ENCODE results near the gene ZNF516.

DNA sequence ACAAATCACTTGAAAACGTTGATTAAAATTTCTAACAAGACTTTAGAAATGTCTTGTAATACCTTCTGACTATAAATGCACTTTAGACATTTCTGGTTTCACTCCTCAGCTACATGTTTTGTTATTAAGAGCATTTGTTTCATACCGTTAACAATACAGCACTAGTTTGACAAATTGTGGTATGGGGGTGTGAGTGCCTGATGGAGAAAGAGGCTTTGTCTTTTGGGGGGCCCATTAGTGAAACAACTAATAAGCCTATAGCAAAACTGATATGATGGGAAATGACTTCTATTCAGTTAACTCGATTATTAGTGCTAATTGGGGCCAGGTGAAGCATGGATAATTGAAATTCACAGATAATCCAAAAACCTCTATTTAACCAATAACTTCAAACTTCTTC is 30.9 kb upstream of the ZNF516 start:
- no peak for TF ChIP-seq POLR2AphosphoS5 (IDR thresholded peaks at IDR 0.05; ENCODE audit: low read depth, low read length)
- TF ChIP-seq, protein P1, sequence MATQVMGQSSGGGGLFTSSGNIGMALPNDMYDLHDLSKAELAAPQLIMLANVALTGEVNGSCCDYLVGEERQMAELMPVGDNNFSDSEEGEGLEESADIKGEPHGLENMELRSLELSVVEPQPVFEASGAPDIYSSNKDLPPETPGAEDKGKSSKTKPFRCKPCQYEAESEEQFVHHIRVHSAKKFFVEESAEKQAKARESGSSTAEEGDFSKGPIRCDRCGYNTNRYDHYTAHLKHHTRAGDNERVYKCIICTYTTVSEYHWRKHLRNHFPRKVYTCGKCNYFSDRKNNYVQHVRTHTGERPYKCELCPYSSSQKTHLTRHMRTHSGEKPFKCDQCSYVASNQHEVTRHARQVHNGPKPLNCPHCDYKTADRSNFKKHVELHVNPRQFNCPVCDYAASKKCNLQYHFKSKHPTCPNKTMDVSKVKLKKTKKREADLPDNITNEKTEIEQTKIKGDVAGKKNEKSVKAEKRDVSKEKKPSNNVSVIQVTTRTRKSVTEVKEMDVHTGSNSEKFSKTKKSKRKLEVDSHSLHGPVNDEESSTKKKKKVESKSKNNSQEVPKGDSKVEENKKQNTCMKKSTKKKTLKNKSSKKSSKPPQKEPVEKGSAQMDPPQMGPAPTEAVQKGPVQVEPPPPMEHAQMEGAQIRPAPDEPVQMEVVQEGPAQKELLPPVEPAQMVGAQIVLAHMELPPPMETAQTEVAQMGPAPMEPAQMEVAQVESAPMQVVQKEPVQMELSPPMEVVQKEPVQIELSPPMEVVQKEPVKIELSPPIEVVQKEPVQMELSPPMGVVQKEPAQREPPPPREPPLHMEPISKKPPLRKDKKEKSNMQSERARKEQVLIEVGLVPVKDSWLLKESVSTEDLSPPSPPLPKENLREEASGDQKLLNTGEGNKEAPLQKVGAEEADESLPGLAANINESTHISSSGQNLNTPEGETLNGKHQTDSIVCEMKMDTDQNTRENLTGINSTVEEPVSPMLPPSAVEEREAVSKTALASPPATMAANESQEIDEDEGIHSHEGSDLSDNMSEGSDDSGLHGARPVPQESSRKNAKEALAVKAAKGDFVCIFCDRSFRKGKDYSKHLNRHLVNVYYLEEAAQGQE (IDR thresholded peaks at IDR 0.05; ENCODE audit: insufficient read depth in 1 of 2, low read depth in 2 of 2, low read length in 2 of 2): no peak
